Heart left ventricle (tissue), 16 donors: ENCODE measurements around the gene NPAS2. TPM values are rescaled to one million over a fixed set of nuclear protein-coding genes. Genes with fewer than 3 reads are reported as not detected.

ENCODE experiments used
- ATAC-seq, 4 donors: fragments of 200-7000 bp; cut with Tn5 transposase; one replicate each; pipeline ENCODE4 v1.9.1; 2020 to 2022; ENCODE audit warnings: moderate library complexity in 4 of 4, mild to moderate bottlenecking in 3 of 4, moderate number of reproducible peaks in 1 of 4
- DNase-seq, 5 donors: peaks; one replicate each; pipeline ENCODE4 v3.0.0-alpha.2; 2020
- H3K27ac ChIP-seq, 12 donors: fragments of 200-600 bp; sonication (generic) in 4 of 12; one replicate each; pipeline versions ENCODE4 v1.5.0 to v1.8.0; 2016 to 2022; ENCODE audit warnings: mild to moderate bottlenecking in 2 of 12
- H3K27me3 ChIP-seq, 9 donors: fragments of 200-600 bp; sonication (generic) in 2 of 9; one replicate each; pipeline versions ENCODE4 v1.5.1 to v1.8.0; 2016 to 2022; ENCODE audit warnings: mild to moderate bottlenecking in 3 of 9
- H3K36me3 ChIP-seq, 9 donors: fragments of 200-600 bp; sonication (generic) in 2 of 9; one replicate each; pipeline versions ENCODE4 v1.5.0 to v1.8.0; 2018 to 2022; ENCODE audit warnings: mild to moderate bottlenecking in 2 of 9
- H3K4me1 ChIP-seq, 12 donors: fragments of 200-600 bp; sonication (generic) in 4 of 12; one replicate each; pipeline versions ENCODE4 v1.5.0 to v1.8.0; 2016 to 2022; ENCODE audit warnings: mild to moderate bottlenecking in 3 of 12
- H3K4me3 ChIP-seq, 12 donors: fragments of 200-600 bp; sonication (generic) in 4 of 12; one replicate each; pipeline versions ENCODE4 v1.5.0 to v1.8.0; 2017 to 2022; ENCODE audit warnings: mild to moderate bottlenecking in 9 of 12, moderate library complexity in 4 of 12
- H3K9me3 ChIP-seq, 12 donors: fragments of 200-600 bp; sonication (generic) in 4 of 12; one replicate each; pipeline versions ENCODE4 v1.5.0 to v1.8.0; 2016 to 2022; ENCODE audit warnings: mild to moderate bottlenecking in 1 of 12
- CTCF ChIP-seq, 12 donors: fragments of 200-600 bp; sonication (generic) in 4 of 12; IDR thresholded peaks; one replicate each; pipeline versions ENCODE4 v1.5.0 to v1.8.0; 2018 to 2022; ENCODE audit warnings: antibody characterized with exemption in 12 of 12, mild to moderate bottlenecking in 5 of 12
- POLR2A ChIP-seq, 2 donors: fragments of 450-650 bp; IDR thresholded peaks; one replicate each; pipeline ENCODE4 v1.6.1; 2017; ENCODE audit warnings: antibody characterized with exemption in 2 of 2, mild to moderate bottlenecking in 2 of 2, moderate library complexity in 2 of 2
- WGBS, 4 donors: extraction: QIAGEN DNeasy Blood & Tissue Kit in 2 of 4; methylation state at CpG; one replicate each; pipeline versions ENCODE4 v1.1.5 to v1.1.7; 2013 to 2018; 5-methylcytosine and 5-hydroxymethylcytosine counted together
- intact Hi-C, 10 donors: fragments of 100-400 bp; cut with DNase I; formaldehyde crosslinking; loops; one replicate each; pipeline versions ENCODE4 v1.11.1 to v1.14.2; 2022
- polyA plus RNA-seq, 2 donors: library from polyadenylated mRNA; stranded (reverse); fragments of 200-250 nt; gene quantifications; one replicate each; pipeline ENCODE4 v1.2.3, GENCODE V29; 2013
- total RNA-seq, 9 donors: library from RNA; depleted of rRNA in 2 of 9; stranded (reverse); fragments of >200 nt in 2 of 9; fragmentation: NEBNext Ultra II Directional in 3 of 9; extraction: Animal tissue kit (Norgen Biotek cat#: 25700) in 3 of 9; gene quantifications; one replicate each; pipeline versions ENCODE4 v1.1.0 to v1.2.4, GENCODE V29; 2016 to 2023
- donor health status: ischemic (EF 13 %, LVEDD 7.1; RV severe dilation, severe dysfunction).
- donor health status: healthy with polysubstance abuse.
- donor health status: DM: no; HTN: yes; CAD: no.
- donor health status: DM: no; HTN: no; CAD: no.
- donor health status: ischemic (EF 25% LVEDD 6.9; RV normal size, moderate dysfunction).
- donor health status: ischemic (EF 25% LVEDD 5.7; RV mildly dilated, moderate dysfunction).
- donor health status: healthy.
- donor health status: DM: yes; HTN: yes; CAD: no.
- donor health status: ischemic (EF 35%, LVEDD 5.7; RV mildly dilated, moderate dysfunction).
- donor health status: nonischemic (EF 11% LVEDD 7.7; RV severe dilation, severe dysfunction).
- donor health status: DM: yes; HTN: yes; CAD: no.
- donor health status: PGD.
- donor health status: ischemic (EF 29% LVEDD 5.4; RV normal size, mild dysfunction).
- donor health status: nonischemic (EF 23%, LVEDD 6.1; RV moderate dilation, normal function).

Gene NPAS2
- total and polyA plus RNA-seq, 11 donors = 28.2 to 144 (median 43.3) TPM

- H3K4me3 ChIP-seq = no peak overlapping the region
- ATAC-seq (no peak), DNase-seq (no peak)
- H3K36me3 ChIP-seq = no peaks in the 10 kb centered on the region
- no peaks in the 10 kb centered on the region for H3K27me3 ChIP-seq
- no peaks in the 10 kb centered on the region for H3K9me3 ChIP-seq
- intact Hi-C loops = no loop called here
- TF ChIP-seq POLR2A (IDR thresholded peaks at IDR 0.05) (no peak), CTCF (IDR thresholded peaks at IDR 0.05) (no peak)
- H3K4me1 ChIP-seq = peaks cover 0 to 49% (median 12%) of the 10 kb centered on the region in 12 donors
- 79 to 88% (median 84%) methylated on average over 4 of the region's 4 CpGs for WGBS, 4 donors
- H3K27ac ChIP-seq = no peak overlapping the region
Observed at GRCh38 chr2:100861340-100861739, 41.4 kb downstream of the NPAS2 start.

GRCh38 chr2:100862081-100862480, 42.1 kb downstream of the NPAS2 start:
- TF ChIP-seq CTCF (IDR thresholded peaks at IDR 0.05) = no peak
- peaks cover 0 to 44% (median 12%) of the 10 kb centered on the region in 12 donors for H3K4me1 ChIP-seq
- 67 to 79% (median 67%) methylated on average over 5 of the region's 5 CpGs for WGBS, 4 donors

GRCh38 chr2:100865816-100866460, 46.0 kb downstream of the NPAS2 start:
- intact Hi-C loops = no loop called here
- TF ChIP-seq CTCF (IDR thresholded peaks at IDR 0.05) (no peak), POLR2A (IDR thresholded peaks at IDR 0.05) (no peak)
- 87 to 94% (median 92%) methylated on average over 5 of the region's 5 CpGs for WGBS, 4 donors
- DNase-seq = no peak
- Histone ChIP-seq H3K4me1 (peaks cover 0 to 39% (median 6%) of the 10 kb centered on the region in 12 donors), H3K27ac (no peak overlapping the region), H3K27me3 (no peaks in the 10 kb centered on the region), H3K9me3 (peaks cover 0 to 28% (median 11%) of the 10 kb centered on the region in 12 donors), H3K4me3 (no peak overlapping the region), H3K36me3 (no peaks in the 10 kb centered on the region)
- ATAC-seq = peak in 2 of 4 donors; percentile 17 to 32

More at GRCh38 chr2:100862081-100862480, 42.1 kb downstream of the NPAS2 start:
- DNase-seq (no peak), ATAC-seq (no peak)
- Histone ChIP-seq H3K4me3 (no peak overlapping the region), H3K36me3 (no peaks in the 10 kb centered on the region), H3K9me3 (peaks cover 0 to 6% (median 0%) of the 10 kb centered on the region in 12 donors), H3K27ac (peak overlapping the region in 1 of 12 donors; percentile 23), H3K27me3 (no peaks in the 10 kb centered on the region)
- intact Hi-C loops = no loop called here

- peaks cover 0 to 23% (median 0%) of the 10 kb centered on the region in 12 donors for H3K4me1 ChIP-seq
- H3K9me3 ChIP-seq = peaks cover 0 to 28% (median 11%) of the 10 kb centered on the region in 12 donors
- TF ChIP-seq POLR2A (IDR thresholded peaks at IDR 0.05) = no peak
- no peak overlapping the region for H3K4me3 ChIP-seq
- ATAC-seq = no peak
- no peak for DNase-seq
- H3K36me3 ChIP-seq = no peaks in the 10 kb centered on the region
- H3K27ac ChIP-seq = no peak overlapping the region
- no peaks in the 10 kb centered on the region for H3K27me3 ChIP-seq
- intact Hi-C loops = no loop called here
Observed at GRCh38 chr2:100868083-100868482, 48.1 kb downstream of the NPAS2 start.

GRCh38 chr2:100869120-100869519, 49.2 kb downstream of the NPAS2 start:
- no peaks in the 10 kb centered on the region for H3K36me3 ChIP-seq
- WGBS, 4 donors = 94 to 97% (median 96%) methylated on average over 3 of the region's 3 CpGs
- H3K27me3 ChIP-seq = no peaks in the 10 kb centered on the region
- DNase-seq (no peak), ATAC-seq (no peak)
- no peak overlapping the region for H3K4me3 ChIP-seq
- intact Hi-C loops = no loop called here
- H3K4me1 ChIP-seq = peaks cover 0 to 18% (median 0%) of the 10 kb centered on the region in 12 donors
- H3K9me3 ChIP-seq = peaks cover 0 to 28% (median 11%) of the 10 kb centered on the region in 12 donors
- H3K27ac ChIP-seq = no peak overlapping the region
- TF ChIP-seq CTCF (IDR thresholded peaks at IDR 0.05) = no peak
- no peak for TF ChIP-seq POLR2A (IDR thresholded peaks at IDR 0.05)
